H9 (cell line): ENCODE data around the gene ZNF415. TPM values are rescaled to one million over a fixed set of nuclear protein-coding genes. Genes with fewer than 3 reads are reported as not detected.

ENCODE experiments used
- DNase-seq: peaks from one replicate; pipeline ENCODE4 v3.0.0-alpha.2; 2017
- H2AFZ ChIP-seq: one replicate; pipeline ENCODE4 v1.6.1; 2013; ENCODE audit warnings: mild to moderate bottlenecking, low read length, control low read depth, moderate library complexity
- H2AK5ac ChIP-seq: 2 replicates; pipeline ENCODE4 v1.6.1; 2013; ENCODE audit warnings: low read length, control low read depth, mixed read lengths; ENCODE audit not compliant: insufficient read length
- H2BK120ac ChIP-seq: one replicate; pipeline ENCODE4 v1.6.1; 2013; ENCODE audit warnings: low read depth, mild to moderate bottlenecking, low read length, control low read depth, inconsistent platforms; ENCODE audit not compliant: poor library complexity, severe bottlenecking
- H2BK12ac ChIP-seq: 2 replicates; pipeline ENCODE4 v1.6.1; 2013; ENCODE audit warnings: low read length, control low read depth, mixed read lengths, low read depth; ENCODE audit not compliant: insufficient read length
- H2BK15ac ChIP-seq: 2 replicates; pipeline ENCODE4 v1.6.1; 2013; ENCODE audit warnings: low read depth, low read length, control low read depth
- H2BK20ac ChIP-seq: one replicate; pipeline ENCODE4 v1.6.1; 2013; ENCODE audit warnings: low read depth, mild to moderate bottlenecking, low read length, control low read depth, inconsistent platforms; ENCODE audit not compliant: poor library complexity, severe bottlenecking
- H2BK5ac ChIP-seq: 2 replicates; pipeline ENCODE4 v1.6.1; 2013; ENCODE audit warnings: low read length, control low read depth, mixed read lengths; ENCODE audit not compliant: insufficient read length
- H3K14ac ChIP-seq: 2 replicates; pipeline ENCODE4 v1.6.1; 2013; ENCODE audit warnings: low read length, control low read depth; ENCODE audit not compliant: insufficient read depth
- H3K18ac ChIP-seq: 2 replicates; pipeline ENCODE4 v1.6.1; 2013; ENCODE audit warnings: low read depth, mild to moderate bottlenecking, mixed read lengths, low read length, control low read depth; ENCODE audit not compliant: insufficient read length
- H3K23ac ChIP-seq: 2 replicates; pipeline ENCODE4 v1.6.1; 2013; ENCODE audit warnings: low read length, control low read depth, mixed read lengths, low read depth; ENCODE audit not compliant: insufficient read length
- H3K23me2 ChIP-seq: 2 replicates; pipeline ENCODE4 v1.6.1; 2013; ENCODE audit warnings: low read depth, mild to moderate bottlenecking, mixed read lengths, low read length, control low read depth; ENCODE audit not compliant: insufficient read length, poor library complexity, severe bottlenecking
- H3K27ac ChIP-seq: 2 replicates; pipeline ENCODE4 v1.5.1; 2013; ENCODE audit warnings: low read length, control low read depth, mixed read lengths, low read depth; ENCODE audit not compliant: insufficient read length
- H3K27me3 ChIP-seq: 2 replicates; pipeline ENCODE4 v1.6.1; 2013; ENCODE audit warnings: low read length, control low read depth, inconsistent platforms; ENCODE audit not compliant: insufficient read depth
- H3K4ac ChIP-seq: 2 replicates; pipeline ENCODE4 v1.6.1; 2013; ENCODE audit warnings: low read depth, mild to moderate bottlenecking, control low read depth, inconsistent platforms, low read length, moderate library complexity
- H3K4me1 ChIP-seq: 2 replicates; pipeline ENCODE4 v1.6.1; 2013; ENCODE audit warnings: low read length, control low read depth, inconsistent platforms; ENCODE audit not compliant: insufficient read depth
- H3K4me2 ChIP-seq: 2 replicates; pipeline ENCODE4 v1.6.1; 2013; ENCODE audit warnings: low read length, control low read depth, mixed read lengths; ENCODE audit not compliant: insufficient read length, insufficient read depth
- H3K56ac ChIP-seq: 2 replicates; pipeline ENCODE4 v1.6.1; 2013; ENCODE audit warnings: low read depth, mild to moderate bottlenecking, mixed read lengths, low read length, control low read depth; ENCODE audit not compliant: insufficient read length
- H3K79me1 ChIP-seq: 2 replicates; pipeline ENCODE4 v1.6.1; 2013; ENCODE audit warnings: low read depth, mild to moderate bottlenecking, moderate library complexity, low read length, control low read depth, inconsistent platforms; ENCODE audit not compliant: insufficient read depth, poor library complexity, severe bottlenecking
- H3K79me2 ChIP-seq: 2 replicates; pipeline ENCODE4 v1.6.1; 2013; ENCODE audit warnings: low read length, control low read depth, inconsistent platforms; ENCODE audit not compliant: insufficient read depth
- H3K9ac ChIP-seq: 2 replicates; pipeline ENCODE4 v1.6.1; 2013; ENCODE audit warnings: low read length, control low read depth, mixed read lengths; ENCODE audit not compliant: insufficient read length; ENCODE audit errors: extremely low read depth
- H3K9me3 ChIP-seq: one replicate; pipeline ENCODE4 v1.6.1; 2013; ENCODE audit warnings: low read depth, low read length, inconsistent platforms; ENCODE audit not compliant: control insufficient read depth
- H3T11ph ChIP-seq: one replicate; pipeline ENCODE4 v1.6.1; 2013; ENCODE audit warnings: mild to moderate bottlenecking, low read length, control low read depth, inconsistent platforms
- H4K20me1 ChIP-seq: one replicate; pipeline ENCODE4 v1.6.1; 2013; ENCODE audit not compliant: control insufficient read depth, insufficient read length, insufficient read depth
- H4K5ac ChIP-seq: 2 replicates; pipeline ENCODE4 v1.6.1; 2013; ENCODE audit warnings: low read depth, mild to moderate bottlenecking, mixed read lengths, low read length, control low read depth; ENCODE audit not compliant: insufficient read length
- H4K8ac ChIP-seq: replicated peaks from 2 replicates; pipeline ENCODE4 v1.6.1; 2013; ENCODE audit warnings: low read length, control low read depth, mixed read lengths, low read depth; ENCODE audit not compliant: insufficient read length
- H4K91ac ChIP-seq: 2 replicates; pipeline ENCODE4 v1.6.1; 2013; ENCODE audit warnings: low read depth, mild to moderate bottlenecking, moderate library complexity, mixed read lengths, low read length, control low read depth; ENCODE audit not compliant: insufficient read length
- H3K27ac Mint-ChIP-seq, 3 experiments: 2 replicates in 2 of 3; 3 replicates in 1 of 3; pipeline ENCODE4 v1.8.0; 2020 to 2021; ENCODE audit warnings: mixed read lengths in 3 of 3, mild to moderate bottlenecking in 1 of 3, moderate library complexity in 1 of 3
- H3K27me3 Mint-ChIP-seq: 2 replicates; pipeline ENCODE4 v1.8.0; 2021; ENCODE audit warnings: low read depth, mild to moderate bottlenecking, moderate library complexity, mixed read lengths
- H3K36me3 Mint-ChIP-seq, 3 experiments: 2 replicates in 2 of 3; 3 replicates in 1 of 3; pipeline ENCODE4 v1.8.0; 2020 to 2021; ENCODE audit warnings: low read depth in 3 of 3, mixed read lengths in 3 of 3; ENCODE audit not compliant: insufficient read depth in 1 of 3
- H3K4me1 Mint-ChIP-seq, 2 experiments: 2 replicates each; pipeline ENCODE4 v1.8.0; 2020; ENCODE audit warnings: mixed read lengths in 2 of 2
- H3K4me3 Mint-ChIP-seq, 2 experiments: 2 replicates in 1 of 2; 3 replicates in 1 of 2; pipeline ENCODE4 v1.8.0; 2020 to 2021; ENCODE audit warnings: mild to moderate bottlenecking in 2 of 2, mixed read lengths in 2 of 2, moderate library complexity in 1 of 2
- H3K9me3 Mint-ChIP-seq, 2 experiments: 2 replicates in 1 of 2; 3 replicates in 1 of 2; pipeline ENCODE4 v1.8.0; 2020; ENCODE audit warnings: mild to moderate bottlenecking in 2 of 2, mixed read lengths in 2 of 2, moderate library complexity in 1 of 2
- CTCF ChIP-seq: fragments of 200-600 bp; sonication (generic); conservative IDR thresholded peaks from 3 replicates; pipeline ENCODE4 v1.8.0; 2021; ENCODE audit warnings: antibody characterized with exemption, mild to moderate bottlenecking
- WGBS: extraction: QIAGEN DNeasy Blood & Tissue Kit; methylation state at CpG from one replicate; pipeline ENCODE4 v1.1.7; 2013; ENCODE audit warnings: missing lambda C conversion rate, low lambda C conversion rate, mixed read lengths; ENCODE audit not compliant: insufficient read length; ENCODE audit errors: extremely low coverage; 5-methylcytosine and 5-hydroxymethylcytosine counted together
- total RNA-seq: library from RNA; stranded (reverse); gene quantifications from 2 replicates; pipeline ENCODE4 v1.2.1, GENCODE V29; 2021

ZNF415 gene
- total RNA-seq, 1 experiment from 2014 or later = 12.3 TPM

DNA sequence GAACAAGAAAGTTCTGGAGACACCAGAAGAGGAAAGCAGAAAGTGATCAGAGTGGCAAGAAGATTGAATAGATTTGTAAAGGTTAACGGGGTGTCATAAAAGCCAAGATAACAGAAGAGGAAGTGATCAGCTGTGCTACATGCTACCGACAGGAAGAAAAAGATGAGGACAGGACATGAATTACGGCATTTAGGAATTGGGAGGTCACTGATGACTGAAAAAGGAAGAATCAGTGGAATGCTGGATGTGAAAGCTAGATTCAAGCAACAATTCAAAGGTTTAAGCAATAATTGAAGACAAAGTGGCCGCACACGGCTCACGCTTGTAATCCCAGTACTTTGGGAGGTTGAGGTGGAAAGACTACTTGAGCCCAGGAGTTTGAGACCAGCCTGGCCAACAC, 44.6 kb downstream of the ZNF415 start:
- no peaks in the 10 kb centered on the region; the same call in 1 of the 2 replicates for H3K4me1 ChIP-seq
- no peak overlapping the region for H2AFZ ChIP-seq
- H3K9me3 ChIP-seq = no peaks in the 10 kb centered on the region
- H3K79me2 ChIP-seq = no peaks in the 10 kb centered on the region
- whole genome bisulfite sequencing = no CpG with 5 or more reads among the region's 6 CpGs
- DNase-seq = no peak
- no peak overlapping the region for H2BK12ac ChIP-seq
- Mint-ChIP-seq H3K27ac (no peak overlapping the region), H3K4me1 (peaks cover 5 to 6% of the 10 kb centered on the region in 2 experiments), H3K9me3 (no peaks in the 10 kb centered on the region), H3K36me3 (peaks cover 58 to 71% (median 69%) of the 10 kb centered on the region in 3 experiments), H3K27me3 (no peaks in the 10 kb centered on the region), H3K4me3 (no peak overlapping the region)
- no peaks in the 10 kb centered on the region for H4K20me1 ChIP-seq
- no peak overlapping the region for H3T11ph ChIP-seq
- no peak overlapping the region for H2BK15ac ChIP-seq
- no peak overlapping the region for H4K8ac ChIP-seq
- H3K79me1 ChIP-seq = no peaks in the 10 kb centered on the region
- H3K23me2 ChIP-seq = no peaks in the 10 kb centered on the region
- H3K14ac ChIP-seq = no peak overlapping the region
- no peak overlapping the region for H3K18ac ChIP-seq
- H2BK120ac ChIP-seq = no peak overlapping the region
- H3K27me3 ChIP-seq = no peaks in the 10 kb centered on the region
- no peak overlapping the region for H4K5ac ChIP-seq
- no peak overlapping the region for H3K23ac ChIP-seq
- H2BK5ac ChIP-seq = no peak overlapping the region
- no peak overlapping the region for H4K91ac ChIP-seq
- H3K56ac ChIP-seq = no peak overlapping the region
- H3K4ac ChIP-seq = no peak overlapping the region
- no peak for TF ChIP-seq CTCF
- H2BK20ac ChIP-seq = no peak overlapping the region
- H3K27ac ChIP-seq = no peak overlapping the region
- H3K9ac ChIP-seq = no peak overlapping the region
- H2AK5ac ChIP-seq = no peak overlapping the region
- no peak overlapping the region for H3K4me2 ChIP-seq
